Kidney (tissue), 14 donors: ENCODE measurements around the gene PPP2R5E. TPM values are rescaled to one million over a fixed set of nuclear protein-coding genes. Genes with fewer than 3 reads are reported as not detected.

Source experiments
- DNase-seq, 5 donors: peaks; one replicate each; pipeline ENCODE4 v3.0.0-alpha.2; 2013 to 2020
- FAIRE-seq: peaks from 2 replicates; lab custom pipeline; 2012; peaks lifted over from hg19 to GRCh38; lab: Jason Lieb, UNC
- H3K27ac ChIP-seq, 2 donors: one replicate each; pipeline ENCODE4 v1.7.0; 2013; ENCODE audit warnings: low read depth in 2 of 2, low read length in 2 of 2, inconsistent platforms in 1 of 2
- H3K27me3 ChIP-seq: one replicate; pipeline ENCODE4 v1.7.1; 2013; ENCODE audit warnings: low read length, inconsistent platforms; ENCODE audit not compliant: control insufficient read depth, insufficient read depth
- H3K36me3 ChIP-seq, 3 donors: one replicate each; pipeline versions ENCODE4 v1.7.0 to v1.7.1; 2013; ENCODE audit warnings: low read length in 3 of 3, control low read depth in 1 of 3, inconsistent platforms in 1 of 3; ENCODE audit not compliant: insufficient read depth in 3 of 3, control insufficient read depth in 2 of 3
- H3K4me1 ChIP-seq, 3 donors: one replicate each; pipeline versions ENCODE4 v1.7.0 to v1.7.1; 2013; ENCODE audit warnings: low read length in 3 of 3, inconsistent platforms in 1 of 3, low read depth in 1 of 3; ENCODE audit not compliant: control insufficient read depth in 2 of 3, insufficient read depth in 2 of 3
- H3K4me3 ChIP-seq, 3 donors: one replicate each; pipeline versions ENCODE4 v1.7.0 to v1.8.1; 2013; ENCODE audit warnings: low read length in 3 of 3, control low read depth in 1 of 3, inconsistent platforms in 1 of 3
- H3K9ac ChIP-seq, 3 donors: one replicate each; pipeline versions ENCODE4 v1.7.0 to v1.7.1; 2013; ENCODE audit warnings: low read length in 3 of 3, control low read depth in 1 of 3, inconsistent platforms in 1 of 3
- H3K9me3 ChIP-seq, 3 donors: one replicate each; pipeline versions ENCODE4 v1.7.0 to v1.7.1; 2013; ENCODE audit warnings: low read length in 3 of 3, control low read depth in 1 of 3, inconsistent platforms in 1 of 3; ENCODE audit not compliant: control insufficient read depth in 2 of 3, insufficient read depth in 1 of 3
- intact Hi-C: fragments of 100-400 bp; cut with DNase I; formaldehyde crosslinking; loops from one replicate; pipeline ENCODE4 v1.11.1; 2022
- polyA plus RNA-seq: library from polyadenylated mRNA; stranded (reverse); fragments of 350-450 nt; fragmentation: Illumina TruSeq; extraction: RNeasy Lipid Tissue Mini Kit (QIAGEN cat#74804); gene quantifications from one replicate; pipeline ENCODE4 v1.2.3, GENCODE V29; 2014; ENCODE audit warnings: low read depth, low replicate concordance; ENCODE audit not compliant: insufficient read depth
- total RNA-seq: library from RNA; stranded (reverse); fragmentation: NEBNext Ultra II Directional; extraction: Animal tissue kit (Norgen Biotek cat#: 25700); gene quantifications from one replicate; pipeline ENCODE4 v1.2.1, GENCODE V29; 2021
- TF ChIP-seq, protein P1 (sequence below): IDR thresholded peaks from 3 replicates; pipeline ENCODE4 v1.5.1; 2012; ENCODE audit warnings: mild to moderate bottlenecking, moderate library complexity, borderline replicate concordance; ENCODE audit not compliant: insufficient read depth; ENCODE audit errors: extremely low read depth
- donor health status: control.
- donor health status: control.
- donor health status: control.
- donor health status: control.
- donor health status: control.
- donor health status: DM: yes; HTN: yes; CAD: no.
- donor health status: Normal renal cell carcinoma (clear cell type).

The PPP2R5E gene
- total and polyA plus RNA-seq, 2 donors from 2014 or later = 9.7 to 46.5 TPM

DNA sequence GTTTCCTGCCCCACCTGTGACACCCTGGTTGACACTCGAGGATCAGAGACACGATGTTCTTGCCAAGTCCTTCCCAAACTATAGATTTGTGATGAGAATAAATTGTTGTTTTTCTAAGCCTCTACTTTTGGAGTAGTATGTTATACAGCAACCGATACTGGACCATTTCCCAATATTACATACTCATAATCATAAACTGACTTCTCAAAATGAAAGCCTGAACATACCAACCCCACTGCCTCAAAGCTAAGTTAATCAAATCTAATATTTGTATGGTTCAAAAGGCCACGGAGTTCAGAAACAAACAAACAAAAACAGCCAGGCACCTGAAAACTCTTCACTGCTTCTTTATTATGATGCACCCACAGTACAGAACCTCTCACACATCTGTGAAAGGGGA is 172.1 kb downstream of the PPP2R5E start:
- H3K27ac ChIP-seq = no peak overlapping the region
- H3K4me1 ChIP-seq = no peaks in the 10 kb centered on the region
- DNase-seq = no peak

GRCh38 chr14:63367742-63368364 is 175.3 kb downstream of the PPP2R5E start:
- Histone ChIP-seq H3K27me3 (no peaks in the 10 kb centered on the region), H3K9me3 (peaks cover 0 to 5% (median 2%) of the 10 kb centered on the region in 3 donors), H3K36me3 (no peaks in the 10 kb centered on the region), H3K4me3 (no peak overlapping the region), H3K9ac (no peak overlapping the region), H3K27ac (no peak overlapping the region), H3K4me1 (no peaks in the 10 kb centered on the region)
- TF ChIP-seq, protein P1, sequence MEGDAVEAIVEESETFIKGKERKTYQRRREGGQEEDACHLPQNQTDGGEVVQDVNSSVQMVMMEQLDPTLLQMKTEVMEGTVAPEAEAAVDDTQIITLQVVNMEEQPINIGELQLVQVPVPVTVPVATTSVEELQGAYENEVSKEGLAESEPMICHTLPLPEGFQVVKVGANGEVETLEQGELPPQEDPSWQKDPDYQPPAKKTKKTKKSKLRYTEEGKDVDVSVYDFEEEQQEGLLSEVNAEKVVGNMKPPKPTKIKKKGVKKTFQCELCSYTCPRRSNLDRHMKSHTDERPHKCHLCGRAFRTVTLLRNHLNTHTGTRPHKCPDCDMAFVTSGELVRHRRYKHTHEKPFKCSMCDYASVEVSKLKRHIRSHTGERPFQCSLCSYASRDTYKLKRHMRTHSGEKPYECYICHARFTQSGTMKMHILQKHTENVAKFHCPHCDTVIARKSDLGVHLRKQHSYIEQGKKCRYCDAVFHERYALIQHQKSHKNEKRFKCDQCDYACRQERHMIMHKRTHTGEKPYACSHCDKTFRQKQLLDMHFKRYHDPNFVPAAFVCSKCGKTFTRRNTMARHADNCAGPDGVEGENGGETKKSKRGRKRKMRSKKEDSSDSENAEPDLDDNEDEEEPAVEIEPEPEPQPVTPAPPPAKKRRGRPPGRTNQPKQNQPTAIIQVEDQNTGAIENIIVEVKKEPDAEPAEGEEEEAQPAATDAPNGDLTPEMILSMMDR = no peak
- FAIRE-seq (no peak), DNase-seq (no peak)
- intact Hi-C loops = no loop called here

More for the DNA sequence above, 172.1 kb downstream of the PPP2R5E start:
- peaks cover 0 to 4% (median 0%) of the 10 kb centered on the region in 3 donors for H3K36me3 ChIP-seq
- no peak overlapping the region for H3K9ac ChIP-seq
- H3K9me3 ChIP-seq = peaks cover 0 to 2% (median 0%) of the 10 kb centered on the region in 3 donors
- FAIRE-seq = no peak
- TF ChIP-seq, protein P1 = no peak
- H3K4me3 ChIP-seq = no peak overlapping the region
- H3K27me3 ChIP-seq = no peaks in the 10 kb centered on the region
- intact Hi-C loops = no loop called here

DNA sequence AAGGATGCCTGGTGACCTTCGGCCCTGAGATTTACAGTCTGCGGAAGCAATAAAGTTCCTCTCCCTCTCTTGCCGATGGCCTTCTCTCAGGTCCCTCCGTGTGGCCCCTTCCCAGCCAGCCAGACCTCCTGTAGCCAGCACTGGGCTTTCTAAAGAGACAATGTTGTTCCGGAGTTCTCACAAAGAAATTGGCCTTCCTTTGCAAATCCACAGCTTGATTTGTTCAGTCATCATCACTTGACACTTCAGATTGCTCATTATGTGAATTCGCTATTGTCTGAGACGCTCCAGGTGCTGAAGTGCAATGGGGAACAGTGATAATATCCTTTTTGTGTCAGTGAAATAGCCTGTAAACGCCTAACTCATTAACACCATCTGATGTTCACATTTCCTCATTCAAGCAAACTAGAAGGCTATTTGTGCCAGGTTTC is 180.8 kb downstream of the PPP2R5E start:
- H3K9me3 ChIP-seq = peaks cover 0 to 5% (median 0%) of the 10 kb centered on the region in 3 donors
- H3K4me1 ChIP-seq = no peaks in the 10 kb centered on the region

More for the DNA sequence above, 180.8 kb downstream of the PPP2R5E start:
- Histone ChIP-seq H3K4me3 (no peak overlapping the region), H3K36me3 (no peaks in the 10 kb centered on the region), H3K9ac (no peak overlapping the region), H3K27me3 (no peaks in the 10 kb centered on the region), H3K27ac (no peak overlapping the region)
- no peak for FAIRE-seq
- TF ChIP-seq, protein P1 = no peak
- DNase-seq = peak in 4 of 5 donors; percentile 27 to 48 (median 38)
- intact Hi-C loops = no loop called here
